NB4 (cell line): ENCODE measurements around the gene CHSY1.
A peak's percentile ranks its signal among the peaks of the same experiment; 100 is the strongest.
"Not testable (repeated sequence)": the region's sequence is repeated elsewhere in the genome, so short reads cannot be mapped to it uniquely, and the experiment has no call there.

Experiments used
- DNase-seq: peaks from one replicate; pipeline ENCODE4 v3.0.0; 2010; ENCODE audit warnings: low read depth
- H3K4me3 ChIP-seq: one replicate; pipeline ENCODE4 v1.5.1; 2011; ENCODE audit warnings: mild to moderate bottlenecking, low read depth, low read length, moderate library complexity
- MYC ChIP-seq: IDR thresholded peaks from 2 replicates; pipeline ENCODE4 v1.6.1; 2011; ENCODE audit warnings: low read depth, low read length
- POLR2A ChIP-seq: IDR thresholded peaks from 2 replicates; pipeline ENCODE4 v1.6.1; 2011; ENCODE audit warnings: mild to moderate bottlenecking; ENCODE audit not compliant: insufficient read length; ENCODE audit errors: extremely low read depth
- TF ChIP-seq, protein P1 (sequence below): IDR thresholded peaks from one replicate; pipeline ENCODE4 v1.5.1; 2012; ENCODE audit warnings: low read depth, low read length
- TF ChIP-seq, protein P2 (sequence below): IDR thresholded peaks from 2 replicates; pipeline ENCODE4 v1.6.1; 2011; ENCODE audit warnings: low read depth, low read length

The CHSY1 gene

DNA sequence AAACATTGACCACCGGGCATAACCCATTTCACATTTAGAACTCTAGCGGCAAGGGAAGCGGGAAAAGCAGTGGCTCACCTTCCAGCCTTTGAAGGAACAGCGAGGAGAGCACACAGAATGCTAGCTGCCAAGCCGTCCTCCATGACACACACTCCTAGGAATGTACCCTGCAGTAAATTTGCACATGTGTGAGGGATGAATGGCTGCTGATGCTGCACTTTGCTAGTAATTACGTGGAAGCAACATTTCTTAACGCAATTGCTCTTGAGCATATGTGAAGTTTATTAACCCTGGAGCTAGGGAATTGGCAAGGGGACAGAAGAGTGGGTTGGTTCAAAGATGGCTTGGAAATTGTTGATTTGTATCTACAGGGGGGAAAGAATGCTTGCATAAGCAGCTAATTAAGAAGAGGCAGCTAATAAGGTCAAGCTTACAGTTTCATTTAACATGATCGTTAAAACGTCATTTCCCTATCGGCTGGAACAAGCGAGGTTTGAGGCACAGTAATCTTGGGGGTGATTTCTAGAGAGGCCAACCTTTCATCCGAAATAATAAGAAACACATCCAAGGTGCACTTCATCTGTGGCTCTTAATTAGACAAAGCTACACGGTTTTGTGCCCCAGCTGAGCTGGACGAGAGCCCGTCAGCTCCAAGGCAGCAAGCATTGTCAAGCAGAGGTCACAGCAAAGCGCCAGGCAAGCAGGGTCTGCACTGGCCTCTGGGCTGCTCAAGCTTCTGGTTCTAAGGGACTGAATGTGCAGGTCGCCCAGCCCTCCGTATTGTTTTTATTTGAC, 123.4 kb downstream of the CHSY1 start:
- no peak for DNase-seq
- TF ChIP-seq, protein P1, sequence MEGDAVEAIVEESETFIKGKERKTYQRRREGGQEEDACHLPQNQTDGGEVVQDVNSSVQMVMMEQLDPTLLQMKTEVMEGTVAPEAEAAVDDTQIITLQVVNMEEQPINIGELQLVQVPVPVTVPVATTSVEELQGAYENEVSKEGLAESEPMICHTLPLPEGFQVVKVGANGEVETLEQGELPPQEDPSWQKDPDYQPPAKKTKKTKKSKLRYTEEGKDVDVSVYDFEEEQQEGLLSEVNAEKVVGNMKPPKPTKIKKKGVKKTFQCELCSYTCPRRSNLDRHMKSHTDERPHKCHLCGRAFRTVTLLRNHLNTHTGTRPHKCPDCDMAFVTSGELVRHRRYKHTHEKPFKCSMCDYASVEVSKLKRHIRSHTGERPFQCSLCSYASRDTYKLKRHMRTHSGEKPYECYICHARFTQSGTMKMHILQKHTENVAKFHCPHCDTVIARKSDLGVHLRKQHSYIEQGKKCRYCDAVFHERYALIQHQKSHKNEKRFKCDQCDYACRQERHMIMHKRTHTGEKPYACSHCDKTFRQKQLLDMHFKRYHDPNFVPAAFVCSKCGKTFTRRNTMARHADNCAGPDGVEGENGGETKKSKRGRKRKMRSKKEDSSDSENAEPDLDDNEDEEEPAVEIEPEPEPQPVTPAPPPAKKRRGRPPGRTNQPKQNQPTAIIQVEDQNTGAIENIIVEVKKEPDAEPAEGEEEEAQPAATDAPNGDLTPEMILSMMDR, result no peak
- TF ChIP-seq, protein P2, sequence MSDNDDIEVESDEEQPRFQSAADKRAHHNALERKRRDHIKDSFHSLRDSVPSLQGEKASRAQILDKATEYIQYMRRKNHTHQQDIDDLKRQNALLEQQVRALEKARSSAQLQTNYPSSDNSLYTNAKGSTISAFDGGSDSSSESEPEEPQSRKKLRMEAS, result no peak
- TF ChIP-seq MYC, result no peak
- TF ChIP-seq POLR2A, result no peak
- no peak overlapping the region for H3K4me3 ChIP-seq

DNA sequence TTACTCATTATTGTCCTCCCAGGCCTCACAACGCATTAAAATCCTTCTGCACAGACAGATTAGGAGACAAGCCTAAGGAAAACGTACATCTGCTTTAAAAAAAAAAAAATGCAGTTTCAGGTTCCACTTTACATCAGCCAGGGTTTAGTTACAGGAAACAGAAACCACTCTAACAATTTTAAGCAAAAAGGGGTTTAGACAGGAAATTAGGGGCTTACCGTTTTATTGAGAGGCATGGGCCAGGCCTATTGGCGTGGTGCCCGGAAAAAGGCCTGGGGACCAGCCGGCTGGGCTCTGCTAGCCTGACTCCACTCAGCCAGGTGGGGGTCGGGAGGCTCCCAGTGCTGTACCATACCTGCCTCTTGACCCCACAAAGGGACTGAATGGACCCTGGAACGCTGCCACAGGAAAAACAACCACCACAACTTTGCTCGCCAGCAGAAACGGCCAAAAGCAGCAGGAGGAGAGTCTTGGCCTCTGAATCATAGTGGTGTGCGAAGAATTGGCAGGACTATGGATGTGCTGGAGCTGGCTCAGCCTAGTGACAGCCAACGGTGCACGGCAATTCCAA, 124.3 kb downstream of the CHSY1 start:
- peak overlapping the region; percentile 41 for H3K4me3 ChIP-seq
- TF ChIP-seq, protein P2, result peak; percentile 61
- TF ChIP-seq, protein P1, result no peak
- TF ChIP-seq MYC (peak; percentile 61), POLR2A (no peak)
- peak; percentile 85 for DNase-seq

DNA sequence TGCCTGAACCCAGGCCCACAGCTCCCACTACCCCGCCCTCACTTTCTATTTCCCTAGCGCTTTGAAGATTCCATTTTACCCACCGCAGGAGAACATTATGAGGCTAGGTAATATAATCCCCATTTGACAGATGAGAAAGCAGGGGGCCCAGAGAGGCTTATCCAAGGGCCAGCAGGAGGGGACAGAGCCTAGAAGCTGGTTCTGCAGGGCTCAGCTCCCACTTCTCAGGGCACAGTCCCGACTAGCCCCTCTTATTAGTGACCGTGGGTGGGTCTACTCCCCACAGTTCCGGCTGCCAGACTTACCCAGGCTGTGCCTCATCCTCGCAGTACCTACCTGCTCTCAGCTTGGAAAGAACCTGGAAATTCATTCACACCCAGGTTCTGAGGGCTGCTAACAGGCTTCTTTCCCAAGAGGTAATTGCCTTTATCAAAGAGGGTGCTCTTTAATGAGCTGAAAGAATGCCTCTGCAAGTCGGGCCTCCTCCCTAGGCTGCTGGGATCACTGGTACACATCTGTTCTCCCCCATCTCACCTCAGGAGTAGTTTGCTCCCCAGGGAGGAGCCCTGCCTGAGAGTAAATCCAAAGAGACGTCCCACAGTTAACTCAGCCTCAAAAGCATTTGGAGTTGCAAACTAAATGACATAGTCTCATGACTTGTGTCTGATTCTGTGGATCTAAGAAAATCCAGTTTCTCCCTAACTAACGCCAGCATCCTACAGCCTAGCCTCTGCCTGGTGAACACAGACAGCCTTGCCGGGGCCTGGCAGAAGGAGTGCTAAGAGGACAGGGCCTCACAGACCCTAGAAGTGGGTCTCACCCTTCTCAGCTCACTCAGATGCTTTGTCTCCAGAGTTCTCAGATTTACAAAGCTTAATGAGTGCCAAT, 125.0 kb downstream of the CHSY1 start:
- DNase-seq, result peak; percentile 67
- TF ChIP-seq MYC (no peak), POLR2A (no peak)
- TF ChIP-seq, protein P2, result no peak
- TF ChIP-seq, protein P1, result no peak
- peak overlapping the region; percentile 41 for H3K4me3 ChIP-seq

DNA sequence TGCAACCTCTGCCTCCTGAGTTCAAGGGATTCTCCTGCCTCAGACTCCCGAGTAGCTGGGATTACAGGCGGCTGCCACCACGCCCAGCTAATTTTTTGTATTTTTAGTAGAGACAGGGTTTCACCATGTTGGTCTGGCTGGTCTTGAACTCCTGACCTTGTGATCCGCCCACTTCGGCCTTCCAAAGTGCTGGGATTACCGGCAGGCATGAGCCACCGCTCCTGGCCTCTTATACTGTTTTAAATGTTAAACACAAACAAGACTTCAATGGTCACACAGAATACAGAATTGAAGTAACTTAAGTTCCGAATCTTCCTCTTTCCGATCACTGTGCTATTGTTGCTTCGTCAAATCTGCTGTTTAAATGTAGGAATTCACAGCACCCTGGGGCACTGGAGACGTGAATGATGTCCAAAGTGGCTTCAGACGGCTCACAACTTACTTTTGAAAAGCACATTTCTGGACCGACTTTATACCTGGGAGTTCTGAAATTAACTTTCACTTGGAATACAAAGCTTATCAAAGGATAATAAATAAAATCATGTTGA, 125.9 kb downstream of the CHSY1 start:
- not testable (repeated sequence) for H3K4me3 ChIP-seq, DNase-seq
